ENCODE measurements around the gene ZFYVE28. TPM values are rescaled to one million over a fixed set of nuclear protein-coding genes. Genes with fewer than 3 reads are reported as not detected.

ZFYVE28 gene
- polyA plus RNA-seq, 6 donors from 2014 or later = 0.71 to 2.9 (median 1.4) TPM

- H3K27ac Mint-ChIP-seq = peak overlapping the region in 1 of 6 donors; percentile 14
- peaks cover 0 to 29% (median 10%) of the 10 kb centered on the region in 3 donors for H3K27me3 Mint-ChIP-seq
- DNase-seq (no peak), ATAC-seq (ENCODE audit: low read depth in 2 of 2) (no peak)
- H3K36me3 Mint-ChIP-seq = peaks cover 5 to 6% of the 10 kb centered on the region in 2 donors
- H3K4me3 Mint-ChIP-seq = peak overlapping the region in 1 of 8 donors; percentile 9
- H3K9me3 Mint-ChIP-seq = peaks cover 3 to 14% (median 13%) of the 10 kb centered on the region in 7 donors
- H3K4me1 Mint-ChIP-seq = peaks cover 0 to 6% (median 0%) of the 10 kb centered on the region in 3 donors
These were observed 49.6 kb downstream of the ZFYVE28 start for GRCh38 chr4:2368746-2369437.

DNA sequence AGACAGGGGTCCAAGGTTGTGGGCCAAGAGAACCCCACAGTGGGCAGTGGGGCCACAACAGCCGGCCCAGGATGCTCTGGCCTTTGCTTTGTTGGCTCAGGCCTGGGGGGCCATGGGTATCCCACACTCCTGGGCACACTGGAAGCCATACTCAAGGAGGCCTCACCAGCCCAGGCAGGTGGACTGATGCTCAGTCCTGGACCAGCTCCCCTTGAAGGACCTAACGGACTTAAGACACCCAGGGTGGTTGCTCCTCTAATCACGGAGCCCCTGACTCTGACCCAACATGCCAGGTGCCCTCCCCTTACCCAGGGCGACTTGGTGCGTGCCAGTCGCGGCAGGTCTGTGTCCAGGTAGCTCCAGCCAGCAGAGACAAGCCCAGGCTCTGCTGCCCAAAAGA lies 50.8 kb downstream of the ZFYVE28 start:
- H3K4me3 Mint-ChIP-seq = no peak overlapping the region
- H3K27ac Mint-ChIP-seq = no peak overlapping the region
- peaks cover 0 to 10% (median 7%) of the 10 kb centered on the region in 7 donors for H3K9me3 Mint-ChIP-seq
- peaks cover 0 to 6% of the 10 kb centered on the region in 2 donors for H3K36me3 Mint-ChIP-seq
- H3K27me3 Mint-ChIP-seq = peaks cover 0 to 29% (median 10%) of the 10 kb centered on the region in 3 donors
- ATAC-seq (ENCODE audit: low read depth in 2 of 2) = no peak
- H3K4me1 Mint-ChIP-seq = peaks cover 0 to 6% (median 0%) of the 10 kb centered on the region in 3 donors
- DNase-seq = no peak

- ATAC-seq (ENCODE audit: low read depth in 2 of 2) (no peak), DNase-seq (no peak)
- Mint-ChIP-seq H3K4me3 (peak overlapping the region in 2 of 8 donors; percentile 29 to 41), H3K27ac (peak overlapping the region in 1 of 6 donors; percentile 54), H3K4me1 (peaks cover 0 to 6% (median 0%) of the 10 kb centered on the region in 3 donors), H3K27me3 (peaks cover 0 to 34% (median 7%) of the 10 kb centered on the region in 3 donors), H3K36me3 (peaks cover 0 to 6% of the 10 kb centered on the region in 2 donors), H3K9me3 (peaks cover 0 to 10% (median 7%) of the 10 kb centered on the region in 7 donors)
These were observed 51.9 kb downstream of the ZFYVE28 start for GRCh38 chr4:2366252-2367192.

DNA sequence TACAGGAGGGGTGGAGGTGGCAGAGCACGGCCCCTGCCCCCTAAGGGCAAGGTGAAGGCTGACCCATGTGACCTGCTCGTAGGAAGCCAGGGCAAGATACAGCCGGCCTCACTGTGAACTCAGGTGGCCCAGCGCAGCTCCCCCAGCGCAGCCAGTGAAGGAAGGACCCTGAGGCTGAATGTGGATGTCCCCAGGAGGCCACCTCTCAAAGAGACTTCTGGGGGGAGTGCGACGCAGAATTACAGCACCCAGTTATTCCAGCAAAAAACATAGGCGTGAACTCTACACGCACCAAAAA lies 52.6 kb downstream of the ZFYVE28 start:
- peaks cover 0 to 6% (median 0%) of the 10 kb centered on the region in 3 donors for H3K4me1 Mint-ChIP-seq
- ATAC-seq (ENCODE audit: low read depth in 2 of 2) (no peak), DNase-seq (no peak)
- peaks cover 0 to 6% of the 10 kb centered on the region in 2 donors for H3K36me3 Mint-ChIP-seq
- H3K27me3 Mint-ChIP-seq = peaks cover 0 to 33% (median under 1%) of the 10 kb centered on the region in 3 donors
- H3K27ac Mint-ChIP-seq = no peak overlapping the region
- peaks cover 0 to 10% (median 6%) of the 10 kb centered on the region in 7 donors for H3K9me3 Mint-ChIP-seq
- H3K4me3 Mint-ChIP-seq = peak overlapping the region in 3 of 8 donors; percentile 40 to 42 (median 41)

DNA sequence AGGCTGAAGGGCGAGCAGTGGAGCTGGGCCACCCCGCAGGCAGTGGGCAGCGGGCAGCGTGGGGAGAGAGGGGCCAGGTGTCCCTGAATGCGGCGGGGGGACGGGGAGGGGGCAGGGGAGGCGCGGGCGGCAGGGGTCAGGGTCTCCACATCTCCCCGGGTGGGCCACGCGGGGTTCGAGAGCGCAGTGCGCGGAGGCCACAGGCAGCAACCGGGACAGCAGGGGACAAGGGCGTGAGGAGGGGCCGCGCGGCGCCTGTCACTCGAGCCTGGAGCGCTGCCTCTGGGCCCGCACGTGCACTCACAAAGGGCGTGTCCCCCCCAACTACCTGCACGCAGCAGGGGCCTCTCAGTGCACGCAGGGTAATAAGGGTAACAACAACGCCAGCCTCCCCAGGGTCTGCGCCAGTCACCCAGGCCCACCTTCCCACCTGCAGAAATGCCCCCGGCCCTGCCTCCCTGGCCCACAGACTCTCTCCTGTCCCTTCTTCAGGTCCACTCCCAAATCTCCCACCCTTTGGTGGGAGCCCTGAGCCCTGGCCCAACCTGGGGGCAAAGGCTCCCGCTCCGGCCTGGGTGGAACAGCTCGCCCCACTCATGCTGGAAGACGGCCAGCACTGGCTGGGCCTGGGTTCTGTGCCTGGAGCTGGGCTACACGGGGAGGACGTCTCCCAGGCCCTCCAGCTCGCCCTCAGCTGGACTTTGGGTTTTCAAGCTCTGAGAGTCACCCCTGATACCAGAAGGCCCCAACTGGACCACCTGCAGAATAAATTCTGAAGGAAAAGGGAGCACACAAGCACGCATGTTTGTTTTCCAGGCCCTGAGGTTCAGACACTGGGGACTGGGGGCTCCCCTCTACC lies 53.2 kb downstream of the ZFYVE28 start:
- Mint-ChIP-seq H3K4me1 (peaks cover 0 to 6% (median 0%) of the 10 kb centered on the region in 3 donors), H3K9me3 (peaks cover 0 to 10% (median 6%) of the 10 kb centered on the region in 7 donors), H3K36me3 (peaks cover 0 to 6% of the 10 kb centered on the region in 2 donors), H3K4me3 (peak overlapping the region in 5 of 8 donors; percentile 40 to 69 (median 52)), H3K27me3 (peaks cover 0 to 29% (median 0%) of the 10 kb centered on the region in 3 donors), H3K27ac (no peak overlapping the region)
- ATAC-seq (ENCODE audit: low read depth in 2 of 2) (no peak), DNase-seq (no peak)

- peak; percentile 64 for DNase-seq
- peaks cover 0 to 6% (median 0%) of the 10 kb centered on the region in 3 donors for H3K4me1 Mint-ChIP-seq
- H3K27me3 Mint-ChIP-seq = peaks cover 0 to 29% (median 0%) of the 10 kb centered on the region in 3 donors
- peak; percentile 73 to 83 for ATAC-seq (ENCODE audit: low read depth in 2 of 2)
- H3K9me3 Mint-ChIP-seq = peaks cover 0 to 10% (median 6%) of the 10 kb centered on the region in 7 donors
- H3K4me3 Mint-ChIP-seq = peak overlapping the region; percentile 45 to 92 (median 70)
- peak overlapping the region in 3 of 6 donors; percentile 36 to 91 (median 79) for H3K27ac Mint-ChIP-seq
- peaks cover 0 to 6% of the 10 kb centered on the region in 2 donors for H3K36me3 Mint-ChIP-seq
These were observed 53.8 kb downstream of the ZFYVE28 start for GRCh38 chr4:2364654-2365053.

GRCh38 chr4:2363951-2364653 lies 54.3 kb downstream of the ZFYVE28 start:
- ATAC-seq (ENCODE audit: low read depth in 2 of 2) (peak in 1 of 2 donors; percentile 9), DNase-seq (no peak)
- peaks cover 0 to 6% (median 0%) of the 10 kb centered on the region in 3 donors for H3K4me1 Mint-ChIP-seq
- H3K9me3 Mint-ChIP-seq = peaks cover 0 to 8% (median 6%) of the 10 kb centered on the region in 7 donors
- peaks cover 0 to 3% of the 10 kb centered on the region in 2 donors for H3K36me3 Mint-ChIP-seq
- H3K27me3 Mint-ChIP-seq = peaks cover 0 to 29% (median 0%) of the 10 kb centered on the region in 3 donors
- H3K4me3 Mint-ChIP-seq = peak overlapping the region; percentile 47 to 92 (median 70)
- H3K27ac Mint-ChIP-seq = peak overlapping the region in 3 of 6 donors; percentile 36 to 91 (median 79)

DNA sequence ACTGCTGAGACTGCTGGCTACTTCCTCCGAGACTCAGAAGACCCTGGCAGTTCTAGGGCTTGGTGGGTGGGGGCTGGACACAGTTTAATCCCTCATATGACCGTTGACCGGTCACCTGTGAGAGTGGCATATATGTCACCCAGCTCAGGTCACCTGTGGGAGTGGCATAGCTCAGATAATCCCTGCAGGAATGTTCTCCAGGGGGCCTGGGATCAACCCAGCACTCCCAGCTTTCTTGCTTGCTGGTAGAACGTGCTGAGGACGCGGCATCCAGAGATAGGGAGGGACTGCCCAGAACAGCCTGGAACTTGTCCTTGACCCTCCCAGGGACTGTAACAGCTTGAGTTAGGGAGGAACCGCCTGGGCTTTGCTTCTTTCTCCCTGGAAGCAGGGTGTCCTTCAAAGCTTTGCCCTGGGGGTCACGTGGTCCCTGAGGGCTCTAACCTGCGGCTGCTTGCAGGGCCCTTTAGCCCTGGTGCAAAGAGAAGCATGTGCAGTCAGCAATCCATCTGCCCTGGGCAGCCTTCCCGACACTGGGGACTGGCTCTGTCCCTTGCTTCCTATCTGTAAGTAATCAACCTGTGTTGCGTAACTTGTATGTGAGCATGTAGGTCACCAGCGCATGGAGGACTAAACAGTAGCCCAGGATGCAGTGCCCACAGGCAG lies 55.3 kb downstream of the ZFYVE28 start:
- no peaks in the 10 kb centered on the region for H3K9me3 Mint-ChIP-seq
- no peaks in the 10 kb centered on the region for H3K36me3 Mint-ChIP-seq
- no peak for DNase-seq
- H3K27me3 Mint-ChIP-seq = peaks cover 0 to 29% (median 0%) of the 10 kb centered on the region in 3 donors
- no peak overlapping the region for H3K27ac Mint-ChIP-seq
- ATAC-seq (ENCODE audit: low read depth in 2 of 2) = no peak
- peak overlapping the region in 1 of 8 donors; percentile 77 for H3K4me3 Mint-ChIP-seq
- H3K4me1 Mint-ChIP-seq = peaks cover 0 to 6% (median 0%) of the 10 kb centered on the region in 3 donors

DNA sequence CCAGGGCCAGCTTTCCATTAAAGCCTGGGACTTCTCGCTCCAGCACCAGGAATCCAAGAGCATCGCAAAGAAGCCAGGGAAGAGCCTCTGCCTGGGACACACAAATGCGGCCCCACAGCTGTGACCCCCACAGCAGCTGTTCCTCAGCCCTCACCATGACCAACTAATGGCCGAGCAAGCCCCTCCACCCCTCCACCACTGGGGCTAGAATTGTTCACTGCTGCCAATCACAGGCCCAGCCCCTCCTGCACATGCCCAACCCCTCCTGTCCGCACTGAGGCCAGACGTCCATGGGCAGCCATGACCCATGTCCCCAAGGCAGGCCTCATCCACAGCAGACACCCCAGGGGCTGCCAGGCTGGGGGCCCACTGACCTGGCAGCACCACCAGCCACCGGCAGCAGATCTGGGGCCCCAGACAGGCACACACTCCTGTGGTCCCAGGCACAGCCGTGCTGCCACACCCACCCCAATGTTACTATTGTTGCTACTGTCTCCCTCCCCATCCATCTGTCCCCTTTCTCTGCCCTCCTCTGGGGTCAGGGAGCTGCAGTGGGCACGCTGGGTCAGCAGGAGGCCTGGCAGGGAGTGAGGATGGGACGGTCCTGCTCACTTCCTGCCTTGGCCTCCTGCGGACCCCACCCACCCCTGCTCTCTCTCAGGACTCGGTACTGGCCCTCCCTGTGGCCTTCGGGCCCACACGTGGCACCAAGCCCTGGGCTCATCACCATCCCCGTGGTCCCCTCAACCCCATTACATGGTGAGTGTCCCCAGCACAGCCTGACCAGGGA lies 56.0 kb downstream of the ZFYVE28 start:
- no peaks in the 10 kb centered on the region for H3K36me3 Mint-ChIP-seq
- DNase-seq = no peak
- peaks cover 0 to 29% (median 0%) of the 10 kb centered on the region in 3 donors for H3K27me3 Mint-ChIP-seq
- peak overlapping the region in 1 of 6 donors; percentile 19 for H3K27ac Mint-ChIP-seq
- peak overlapping the region in 1 of 8 donors; percentile 58 for H3K4me3 Mint-ChIP-seq
- no peaks in the 10 kb centered on the region for H3K9me3 Mint-ChIP-seq
- peaks cover 0 to 6% (median 0%) of the 10 kb centered on the region in 3 donors for H3K4me1 Mint-ChIP-seq
- ATAC-seq (ENCODE audit: low read depth in 2 of 2) = no peak

DNA sequence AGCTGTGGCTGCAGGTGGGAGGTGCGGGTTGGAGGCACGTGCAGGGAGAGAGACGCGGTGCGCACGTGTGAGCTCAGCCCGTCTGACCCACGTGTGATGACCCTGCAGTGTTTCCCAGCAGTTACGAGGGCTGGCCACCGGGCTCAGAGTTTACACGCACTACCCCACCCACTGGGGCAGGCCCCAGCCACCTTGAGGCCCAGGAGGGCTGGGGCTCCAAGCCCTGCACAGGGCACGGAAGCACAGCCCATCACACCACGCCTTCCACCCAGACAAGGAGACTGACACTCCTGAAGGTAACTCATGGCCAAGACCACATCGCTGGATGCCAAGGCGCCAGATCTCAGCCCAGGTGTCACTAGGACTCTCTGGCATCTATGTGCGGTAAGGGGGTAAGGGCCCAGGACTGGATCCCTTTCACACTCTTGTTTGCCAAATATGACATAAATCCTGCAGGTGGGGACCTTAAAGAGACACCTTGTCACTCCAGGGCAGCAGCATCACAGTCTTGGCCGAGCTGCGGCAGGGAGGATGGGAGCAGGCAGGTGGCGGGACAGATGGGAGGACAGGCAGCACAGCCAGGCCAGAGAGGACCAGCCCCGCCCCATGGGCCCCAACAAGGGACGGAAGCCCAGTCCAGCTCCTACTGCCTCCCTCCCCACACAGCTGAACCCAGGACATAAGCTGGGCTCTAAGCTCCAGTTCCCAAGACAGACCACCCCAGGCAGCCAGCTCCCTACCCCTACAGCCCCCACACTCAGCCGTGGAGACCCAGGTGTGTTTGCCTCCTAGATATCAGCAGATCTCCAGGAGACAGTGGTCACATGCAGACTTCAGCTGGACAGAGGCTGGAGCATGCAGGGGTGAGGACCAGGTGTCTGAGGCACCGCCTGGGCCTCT lies 56.8 kb downstream of the ZFYVE28 start:
- Mint-ChIP-seq H3K27ac (peak overlapping the region in 2 of 6 donors; percentile 76 to 82), H3K36me3 (no peaks in the 10 kb centered on the region), H3K4me3 (peak overlapping the region in 1 of 8 donors; percentile 58), H3K27me3 (peaks cover 0 to 29% (median 0%) of the 10 kb centered on the region in 3 donors), H3K4me1 (peaks cover 0 to 6% (median 0%) of the 10 kb centered on the region in 3 donors), H3K9me3 (no peaks in the 10 kb centered on the region)
- ATAC-seq (ENCODE audit: low read depth in 2 of 2) (no peak), DNase-seq (no peak)

All from naive B cell (primary cell).